Activated CD4-positive, CD25-positive, alpha-beta regulatory T cell treated with anti-CD3 and anti-CD28 coated beads, Interleukin-2, amount 50 U/mL, for 24 hours (primary cell): Measurements from ENCODE around the gene KIF21A.

ENCODE experiments used
- ATAC-seq, 2 donors: fragments of 150-1000 bp; cut with Tn5 transposase; one replicate each; pipeline ENCODE4 v1.10.0; 2021; ENCODE audit warnings: mild to moderate bottlenecking in 1 of 2, moderate library complexity in 1 of 2

KIF21A gene

GRCh38 chr12:39272871-39273655 lies 169.9 kb downstream of the KIF21A start:
- ATAC-seq = no peak

- no peak for ATAC-seq
These were observed 173.4 kb downstream of the KIF21A start for GRCh38 chr12:39269492-39269891.

GRCh38 chr12:39267886-39268285 lies 175.0 kb downstream of the KIF21A start:
- ATAC-seq = no peak

- no peak for ATAC-seq
These were observed 190.3 kb downstream of the KIF21A start for GRCh38 chr12:39252628-39253027.
